ENCODE data around the gene KLK15.

KLK15 gene

DNA sequence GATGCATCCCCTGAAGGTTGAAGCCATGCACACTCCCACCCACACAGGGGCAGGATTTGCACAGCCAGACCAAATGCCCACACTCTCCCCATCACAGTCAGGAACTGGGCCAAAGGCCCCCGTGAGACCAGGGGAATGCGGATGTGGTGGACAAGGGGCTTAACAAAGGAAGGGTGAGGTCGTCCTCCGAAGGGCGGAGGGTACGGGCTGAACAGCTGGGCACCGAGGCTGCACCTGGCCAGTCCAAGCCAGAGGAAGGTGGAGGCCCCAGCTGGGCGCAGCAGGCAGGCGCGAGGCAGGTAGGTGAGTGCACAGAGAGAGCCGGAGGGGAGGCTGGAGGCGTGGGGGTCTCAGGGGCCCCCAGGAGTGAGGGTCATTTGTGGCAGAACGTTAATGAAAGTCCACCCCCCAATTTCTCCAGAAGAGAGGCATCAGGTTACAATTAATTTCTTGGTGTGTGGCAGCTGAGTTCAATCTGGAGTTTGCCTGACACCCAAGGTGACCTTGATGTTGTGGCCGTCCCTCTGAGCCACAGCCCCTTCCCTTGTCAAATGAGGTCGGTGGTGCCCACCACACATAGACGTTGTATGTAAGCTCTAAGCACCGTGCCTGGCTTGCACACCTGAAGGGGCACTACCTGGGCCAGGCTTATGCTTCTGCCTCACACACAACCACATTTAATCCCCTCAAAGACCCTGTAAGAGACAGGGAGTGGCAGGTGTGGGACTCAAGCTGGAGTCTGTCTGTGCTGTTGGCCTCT is 2.9 kb downstream of the KLK15 start:
- Histone ChIP-seq H3K4me1 (ENCODE audit: low read length) (peaks cover 5% of the 10 kb centered on the region), H3K27me3 (ENCODE audit: low read depth, low read length) (peaks cover 19% of the 10 kb centered on the region), H3K27ac (ENCODE audit: low read length) (no peak overlapping the region), H4K20me1 (ENCODE audit: insufficient read depth, low read length) (no peaks in the 10 kb centered on the region), H3K79me2 (ENCODE audit: low read length) (no peaks in the 10 kb centered on the region), H2AFZ (ENCODE audit: low read depth, low read length) (no peak overlapping the region), H3K9ac (ENCODE audit: low read length) (no peak overlapping the region), H3K36me3 (replicated peaks; ENCODE audit: low read depth, low read length) (no peaks in the 10 kb centered on the region), H3K4me3 (ENCODE audit: low read length) (no peak overlapping the region), H3K4me2 (ENCODE audit: low read length) (no peak overlapping the region), H3K9me3 (ENCODE audit: insufficient read depth, low read length) (no peaks in the 10 kb centered on the region)
- no peak for TF ChIP-seq EZH2phosphoT487 (IDR thresholded peaks at IDR 0.05; ENCODE audit: low read depth)
- TF ChIP-seq, protein P1, sequence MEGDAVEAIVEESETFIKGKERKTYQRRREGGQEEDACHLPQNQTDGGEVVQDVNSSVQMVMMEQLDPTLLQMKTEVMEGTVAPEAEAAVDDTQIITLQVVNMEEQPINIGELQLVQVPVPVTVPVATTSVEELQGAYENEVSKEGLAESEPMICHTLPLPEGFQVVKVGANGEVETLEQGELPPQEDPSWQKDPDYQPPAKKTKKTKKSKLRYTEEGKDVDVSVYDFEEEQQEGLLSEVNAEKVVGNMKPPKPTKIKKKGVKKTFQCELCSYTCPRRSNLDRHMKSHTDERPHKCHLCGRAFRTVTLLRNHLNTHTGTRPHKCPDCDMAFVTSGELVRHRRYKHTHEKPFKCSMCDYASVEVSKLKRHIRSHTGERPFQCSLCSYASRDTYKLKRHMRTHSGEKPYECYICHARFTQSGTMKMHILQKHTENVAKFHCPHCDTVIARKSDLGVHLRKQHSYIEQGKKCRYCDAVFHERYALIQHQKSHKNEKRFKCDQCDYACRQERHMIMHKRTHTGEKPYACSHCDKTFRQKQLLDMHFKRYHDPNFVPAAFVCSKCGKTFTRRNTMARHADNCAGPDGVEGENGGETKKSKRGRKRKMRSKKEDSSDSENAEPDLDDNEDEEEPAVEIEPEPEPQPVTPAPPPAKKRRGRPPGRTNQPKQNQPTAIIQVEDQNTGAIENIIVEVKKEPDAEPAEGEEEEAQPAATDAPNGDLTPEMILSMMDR (IDR thresholded peaks at IDR 0.05; ENCODE audit: low read depth, low read length): no peak

DNA sequence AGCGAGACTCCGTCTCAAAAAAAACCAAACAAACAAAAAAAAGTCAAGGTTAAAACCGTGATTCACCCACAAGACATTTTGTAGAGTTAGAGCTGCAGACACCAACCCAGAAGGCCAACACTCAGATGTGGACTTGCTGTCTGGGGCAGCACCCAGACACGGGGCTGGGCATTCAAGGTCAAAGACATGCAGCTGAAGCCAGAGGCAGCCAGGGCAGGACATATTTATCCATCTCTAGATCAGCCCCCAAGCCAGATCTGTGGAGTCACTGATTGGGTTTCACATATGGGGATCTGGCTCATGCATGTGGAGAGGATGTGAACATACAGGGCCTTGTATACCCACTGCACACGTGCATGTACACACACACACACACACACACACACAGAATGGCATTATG is 3.6 kb downstream of the KLK15 start:
- H3K4me1 ChIP-seq (ENCODE audit: low read length): no peaks in the 10 kb centered on the region
- H3K79me2 ChIP-seq (ENCODE audit: low read length): no peaks in the 10 kb centered on the region
- no peaks in the 10 kb centered on the region for H4K20me1 ChIP-seq (ENCODE audit: insufficient read depth, low read length)
- H3K4me3 ChIP-seq (ENCODE audit: low read length): no peak overlapping the region
- H2AFZ ChIP-seq (ENCODE audit: low read depth, low read length): no peak overlapping the region
- no peak for TF ChIP-seq EZH2phosphoT487 (IDR thresholded peaks at IDR 0.05; ENCODE audit: low read depth)
- TF ChIP-seq, protein P1 (IDR thresholded peaks at IDR 0.05; ENCODE audit: low read depth, low read length): no peak
- H3K27ac ChIP-seq (ENCODE audit: low read length): no peak overlapping the region
- no peaks in the 10 kb centered on the region for H3K9me3 ChIP-seq (ENCODE audit: insufficient read depth, low read length)
- no peak overlapping the region for H3K4me2 ChIP-seq (ENCODE audit: low read length)
- no peak overlapping the region for H3K9ac ChIP-seq (ENCODE audit: low read length)
- H3K27me3 ChIP-seq (ENCODE audit: low read depth, low read length): peaks cover 19% of the 10 kb centered on the region
- H3K36me3 ChIP-seq (replicated peaks; ENCODE audit: low read depth, low read length): no peaks in the 10 kb centered on the region

GRCh38 chr19:50827476-50827875 is 5.9 kb downstream of the KLK15 start:
- H3K9ac ChIP-seq (ENCODE audit: low read length): no peak overlapping the region
- no peak overlapping the region for H3K4me3 ChIP-seq (ENCODE audit: low read length)
- H3K27ac ChIP-seq (ENCODE audit: low read length): no peak overlapping the region
- no peak overlapping the region for H3K4me2 ChIP-seq (ENCODE audit: low read length)
- H3K36me3 ChIP-seq (replicated peaks; ENCODE audit: low read depth, low read length): no peaks in the 10 kb centered on the region
- peaks cover 27% of the 10 kb centered on the region for H3K27me3 ChIP-seq (ENCODE audit: low read depth, low read length)
- H2AFZ ChIP-seq (ENCODE audit: low read depth, low read length): no peak overlapping the region
- H4K20me1 ChIP-seq (ENCODE audit: insufficient read depth, low read length): no peaks in the 10 kb centered on the region
- H3K9me3 ChIP-seq (ENCODE audit: insufficient read depth, low read length): no peaks in the 10 kb centered on the region
- H3K79me2 ChIP-seq (ENCODE audit: low read length): no peaks in the 10 kb centered on the region
- H3K4me1 ChIP-seq (ENCODE audit: low read length): no peaks in the 10 kb centered on the region
- no peak for TF ChIP-seq EZH2phosphoT487 (IDR thresholded peaks at IDR 0.05; ENCODE audit: low read depth)

DNA sequence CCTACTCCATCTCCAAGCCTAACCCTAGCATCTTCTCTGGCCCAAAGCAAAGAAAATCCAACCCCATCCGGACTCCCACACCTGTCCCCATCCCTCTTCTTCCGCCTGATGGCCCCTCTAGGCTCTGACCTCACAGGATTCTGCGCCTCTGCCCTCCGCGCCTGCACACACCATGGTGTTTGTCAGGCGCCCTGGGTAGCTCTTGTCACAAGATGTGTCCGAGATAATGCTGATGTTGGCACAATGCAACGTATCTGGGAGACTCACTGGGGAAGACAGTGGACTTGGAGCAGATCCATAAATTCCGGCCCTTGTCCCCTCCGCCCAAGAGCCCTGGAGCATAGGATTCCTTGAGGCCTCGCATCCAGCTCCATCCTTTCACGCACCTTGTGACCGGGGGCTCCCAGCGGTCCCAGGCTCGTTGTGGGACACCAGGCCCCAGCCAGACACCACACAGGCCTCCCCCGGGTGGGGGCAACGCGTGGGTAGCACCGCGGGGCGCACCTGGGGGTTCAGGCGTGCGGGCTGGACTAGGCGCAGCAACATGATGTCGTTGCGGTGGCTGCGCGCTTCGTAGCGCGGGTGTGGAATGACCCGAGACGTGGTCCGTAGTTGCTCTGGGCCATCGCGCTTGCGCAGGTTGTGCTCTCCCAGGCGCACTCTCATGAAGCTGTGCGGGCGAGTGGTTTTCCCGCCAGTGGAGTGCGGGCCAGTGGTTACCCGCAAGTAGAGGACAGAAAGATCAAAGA is 6.7 kb downstream of the KLK15 start:
- H4K20me1 ChIP-seq (ENCODE audit: insufficient read depth, low read length): no peaks in the 10 kb centered on the region
- no peaks in the 10 kb centered on the region for H3K4me1 ChIP-seq (ENCODE audit: low read length)
- H3K9ac ChIP-seq (ENCODE audit: low read length): no peak overlapping the region
- H3K9me3 ChIP-seq (ENCODE audit: insufficient read depth, low read length): no peaks in the 10 kb centered on the region
- no peak for TF ChIP-seq EZH2phosphoT487 (IDR thresholded peaks at IDR 0.05; ENCODE audit: low read depth)
- TF ChIP-seq, protein P1 (IDR thresholded peaks at IDR 0.05; ENCODE audit: low read depth, low read length): no peak
- no peaks in the 10 kb centered on the region for H3K36me3 ChIP-seq (replicated peaks; ENCODE audit: low read depth, low read length)
- H3K79me2 ChIP-seq (ENCODE audit: low read length): no peaks in the 10 kb centered on the region
- no peak overlapping the region for H2AFZ ChIP-seq (ENCODE audit: low read depth, low read length)
- no peak overlapping the region for H3K27ac ChIP-seq (ENCODE audit: low read length)
- no peak overlapping the region for H3K4me3 ChIP-seq (ENCODE audit: low read length)
- peaks cover 35% of the 10 kb centered on the region for H3K27me3 ChIP-seq (ENCODE audit: low read depth, low read length)
- no peak overlapping the region for H3K4me2 ChIP-seq (ENCODE audit: low read length)

All from OCI-LY3 (cell line).